Rectal smooth muscle tissue (tissue), 1 donor: ENCODE measurements around the gene ECSCR.
A peak's percentile ranks its signal among the peaks of the same experiment; 100 is the strongest.
"Not testable (repeated sequence)": the region's sequence is repeated elsewhere in the genome, so short reads cannot be mapped to it uniquely, and the experiment has no call there.

Experiments
- H3K27ac ChIP-seq: one replicate; pipeline ENCODE4 v1.7.0; 2013; ENCODE audit warnings: low read depth, low read length, inconsistent platforms
- H3K27me3 ChIP-seq: one replicate; pipeline ENCODE4 v1.7.0; 2013; ENCODE audit warnings: low read length; ENCODE audit not compliant: control insufficient read depth, insufficient read depth
- H3K36me3 ChIP-seq: one replicate; pipeline ENCODE4 v1.7.0; 2013; ENCODE audit warnings: low read length; ENCODE audit not compliant: control insufficient read depth, insufficient read depth
- H3K4me1 ChIP-seq: one replicate; pipeline ENCODE4 v1.7.0; 2013; ENCODE audit warnings: low read length; ENCODE audit not compliant: control insufficient read depth, insufficient read depth
- H3K4me3 ChIP-seq: one replicate; pipeline ENCODE4 v1.7.0; 2013; ENCODE audit warnings: low read length
- H3K9ac ChIP-seq: one replicate; pipeline ENCODE4 v1.7.0; 2013; ENCODE audit warnings: low read length

The ECSCR gene

DNA sequence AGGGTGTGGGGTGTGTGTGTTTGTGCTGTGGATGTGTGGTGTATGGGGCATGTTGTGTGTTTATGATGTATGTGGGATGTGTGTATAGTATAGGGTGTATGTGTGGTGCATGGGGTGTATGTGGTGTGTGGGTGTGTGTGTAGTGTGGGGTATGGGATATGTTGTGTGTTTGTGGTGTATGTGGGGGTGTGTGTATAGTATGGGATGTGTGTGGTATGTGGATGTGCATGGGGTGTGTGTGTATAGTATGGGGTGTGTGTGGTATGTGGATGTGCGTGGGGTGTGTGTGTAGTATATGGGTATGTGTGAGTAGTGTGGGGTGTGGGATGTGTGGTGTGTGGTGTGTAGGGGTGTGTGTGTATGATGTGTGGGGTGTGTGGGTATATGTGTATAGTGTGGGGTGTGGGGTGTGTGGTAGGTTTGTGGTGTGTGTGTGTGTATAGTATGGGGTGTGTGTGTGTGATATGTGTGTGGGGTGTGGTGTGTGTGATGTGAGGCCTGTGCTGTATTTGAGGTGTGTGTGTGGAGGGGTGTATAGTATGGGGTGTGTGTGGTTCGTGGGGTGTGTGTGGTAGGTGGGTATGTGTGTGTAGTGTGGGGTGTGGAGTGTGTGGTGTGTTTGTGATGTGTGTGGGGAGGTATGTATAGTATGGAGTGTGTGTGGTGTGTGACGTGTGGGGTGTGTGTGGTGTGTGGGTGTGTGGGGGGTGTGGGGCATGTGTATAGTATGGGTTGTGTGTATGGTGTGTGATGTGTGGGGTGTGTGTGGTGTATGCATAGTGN is 10.5 kb downstream of the ECSCR start:
- Histone ChIP-seq H3K27me3 (no peaks in the 10 kb centered on the region), H3K36me3 (no peaks in the 10 kb centered on the region), H3K27ac (no peak overlapping the region), H3K4me1 (no peaks in the 10 kb centered on the region), H3K9ac (no peak overlapping the region), H3K4me3 (no peak overlapping the region)

- Histone ChIP-seq H3K4me3 (no peak overlapping the region), H3K27me3 (no peaks in the 10 kb centered on the region), H3K27ac (no peak overlapping the region), H3K9ac (no peak overlapping the region), H3K4me1 (no peaks in the 10 kb centered on the region), H3K36me3 (no peaks in the 10 kb centered on the region)
These were observed 11.4 kb downstream of the ECSCR start for GRCh38 chr5:139451176-139451575.

GRCh38 chr5:139446956-139447779 is 15.4 kb downstream of the ECSCR start:
- Histone ChIP-seq H3K4me3 (no peak overlapping the region), H3K4me1 (no peaks in the 10 kb centered on the region), H3K27me3 (no peaks in the 10 kb centered on the region), H3K27ac (no peak overlapping the region), H3K36me3 (no peaks in the 10 kb centered on the region), H3K9ac (no peak overlapping the region)

DNA sequence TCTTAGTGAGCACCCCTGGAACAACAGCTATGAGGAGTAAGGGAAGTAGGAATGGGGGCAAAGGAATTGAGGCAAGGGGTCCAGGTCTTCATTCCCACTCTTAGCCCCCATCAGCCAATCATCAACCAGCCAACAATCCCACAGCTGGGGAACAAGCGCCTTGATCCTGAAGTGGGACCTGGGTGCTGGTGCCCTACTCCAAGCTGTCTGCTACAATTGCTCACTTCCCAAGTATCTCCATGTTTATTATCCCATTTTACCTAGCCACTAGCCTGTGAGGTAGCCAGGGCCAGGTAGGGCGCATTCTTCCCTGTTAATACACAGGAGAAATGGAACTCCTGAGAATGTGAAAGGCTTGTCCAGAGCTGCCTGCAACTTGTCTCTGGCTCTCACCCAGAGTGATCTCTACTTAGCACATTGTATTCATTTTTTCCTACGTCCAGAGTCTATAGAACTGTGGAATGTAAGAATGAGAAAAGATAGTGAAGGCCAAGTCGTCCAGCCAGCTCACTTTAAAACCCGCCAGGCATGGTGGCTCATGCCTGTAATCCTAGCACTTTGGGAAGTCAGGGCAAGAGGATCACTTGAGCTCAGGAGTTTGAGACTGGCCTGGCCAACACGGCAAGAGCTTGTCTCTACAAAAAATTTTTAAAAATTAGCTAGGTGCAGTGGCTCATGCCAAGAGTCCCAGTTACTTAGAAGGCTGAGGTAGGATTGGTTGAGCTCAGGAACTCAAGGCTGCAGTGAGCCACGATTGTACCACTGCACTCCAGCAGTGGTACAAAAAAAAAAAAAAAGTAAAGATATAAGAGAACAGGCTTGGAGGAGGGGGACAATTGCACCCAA is 17.0 kb downstream of the ECSCR start:
- Histone ChIP-seq H3K27me3 (no peaks in the 10 kb centered on the region), H3K4me3 (no peak overlapping the region), H3K4me1 (no peaks in the 10 kb centered on the region), H3K27ac (no peak overlapping the region), H3K36me3 (no peaks in the 10 kb centered on the region), H3K9ac (no peak overlapping the region)

DNA sequence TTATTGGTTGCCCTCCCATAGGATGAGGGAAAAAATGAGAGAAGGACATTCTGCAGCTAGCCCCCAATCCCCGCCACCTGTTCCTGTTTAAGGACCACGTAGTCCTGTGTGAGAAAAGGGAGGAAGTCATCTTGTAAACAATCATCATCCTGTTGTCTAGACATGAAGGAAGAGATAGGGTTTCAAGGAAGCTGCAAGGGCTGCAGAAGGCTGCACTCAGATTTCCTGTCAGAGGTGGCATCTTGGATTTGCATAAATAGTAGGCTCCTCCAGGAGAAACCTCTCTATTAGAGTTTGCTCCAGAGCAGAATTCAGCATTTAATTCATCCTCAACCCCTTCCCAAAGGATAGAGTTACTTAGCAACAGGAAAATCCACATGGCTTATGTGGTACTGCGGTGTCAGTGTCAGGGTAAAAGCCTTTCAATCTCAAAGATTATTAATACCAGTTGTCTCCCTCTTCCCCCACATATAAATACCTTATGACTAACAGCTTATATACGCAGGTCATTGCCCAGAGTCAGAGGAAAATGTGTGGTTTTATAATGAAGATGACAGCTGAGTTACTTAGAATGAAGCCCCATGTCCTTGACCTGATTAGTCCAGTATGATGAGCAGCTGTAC is 18.6 kb downstream of the ECSCR start:
- no peaks in the 10 kb centered on the region for H3K36me3 ChIP-seq
- no peak overlapping the region for H3K4me3 ChIP-seq
- peaks cover 4% of the 10 kb centered on the region for H3K4me1 ChIP-seq
- no peak overlapping the region for H3K27ac ChIP-seq
- H3K9ac ChIP-seq, result no peak overlapping the region
- no peaks in the 10 kb centered on the region for H3K27me3 ChIP-seq

DNA sequence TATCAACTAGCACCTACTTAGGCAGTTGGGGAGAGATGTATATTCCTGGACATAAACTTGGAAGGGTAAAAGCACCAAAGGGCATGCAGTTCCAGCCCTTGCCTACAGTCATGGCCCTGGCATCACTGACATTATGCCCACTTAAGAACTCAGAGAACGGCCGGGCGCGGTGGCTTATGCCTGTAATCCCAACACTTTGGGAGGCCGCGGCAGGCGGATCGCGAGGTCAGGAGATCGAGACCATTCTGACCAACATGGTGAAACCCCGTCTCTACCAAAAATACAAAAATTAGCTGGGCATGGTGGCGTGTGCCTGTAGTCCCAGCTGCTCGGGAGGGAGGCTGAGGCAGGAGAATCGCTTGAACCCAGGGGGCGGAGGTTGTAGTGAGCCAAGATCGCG is 22.1 kb downstream of the ECSCR start:
- H3K27me3 ChIP-seq, H3K27ac ChIP-seq, H3K4me1 ChIP-seq, H3K36me3 ChIP-seq, H3K4me3 ChIP-seq, H3K9ac ChIP-seq: not testable (repeated sequence)

GRCh38 chr5:139439013-139439903 is 23.3 kb downstream of the ECSCR start, which contains the start of gene DNAJC18:
TSS of gene DNAJC18 (minus strand) at chr5:139439525. CDS start at chr5:139439445, 80 bp downstream.
- Histone ChIP-seq H3K27me3 (no peaks in the 10 kb centered on the region), H3K4me3 (peak within 1 kb of the TSS; percentile 74), H3K4me1 (peaks cover 4% of the 10 kb centered on the region), H3K27ac (peak within 1 kb of the TSS; percentile 86), H3K36me3 (no peaks in the 10 kb centered on the region), H3K9ac (peak within 1 kb of the TSS; percentile 87)

GRCh38 chr5:139438707-139439012 is 23.9 kb downstream of the ECSCR start:
- Histone ChIP-seq H3K4me1 (peaks cover 4% of the 10 kb centered on the region), H3K4me3 (peak overlapping the region; percentile 74), H3K27me3 (no peaks in the 10 kb centered on the region), H3K27ac (no peak overlapping the region), H3K36me3 (no peaks in the 10 kb centered on the region), H3K9ac (no peak overlapping the region)

DNA sequence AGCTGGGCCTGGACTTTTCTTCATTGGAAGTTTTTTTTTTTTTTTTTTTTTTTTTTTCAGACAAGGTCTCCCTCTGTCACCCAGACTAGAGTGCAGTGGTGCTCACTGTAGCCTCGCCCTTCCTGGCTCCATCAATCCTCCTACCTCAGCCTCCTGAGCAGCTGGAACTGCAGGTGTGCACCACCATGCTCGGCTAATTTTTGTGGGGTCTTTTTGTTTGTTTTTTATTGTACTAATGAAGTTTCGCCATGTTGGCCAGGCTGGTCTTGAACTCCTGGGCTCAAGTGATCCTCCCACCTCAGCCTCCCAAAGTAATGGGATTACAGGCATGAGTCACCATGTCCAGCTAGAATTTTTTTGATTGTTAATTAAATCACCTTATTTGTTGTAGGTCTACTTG is 26.9 kb downstream of the ECSCR start:
- H3K27ac ChIP-seq, result no peak overlapping the region

GRCh38 chr5:139431706-139432105 is 30.8 kb downstream of the ECSCR start:
- H3K9ac ChIP-seq, result no peak overlapping the region
- H3K27ac ChIP-seq, result no peak overlapping the region
- no peaks in the 10 kb centered on the region for H3K36me3 ChIP-seq
- H3K27me3 ChIP-seq, result no peaks in the 10 kb centered on the region
- H3K4me3 ChIP-seq, result no peak overlapping the region
- H3K4me1 ChIP-seq, result no peaks in the 10 kb centered on the region

More for the DNA sequence above, 26.9 kb downstream of the ECSCR start:
- Histone ChIP-seq H3K4me3 (no peak overlapping the region), H3K36me3 (no peaks in the 10 kb centered on the region), H3K4me1 (peaks cover 4% of the 10 kb centered on the region), H3K9ac (no peak overlapping the region), H3K27me3 (no peaks in the 10 kb centered on the region)

DNA sequence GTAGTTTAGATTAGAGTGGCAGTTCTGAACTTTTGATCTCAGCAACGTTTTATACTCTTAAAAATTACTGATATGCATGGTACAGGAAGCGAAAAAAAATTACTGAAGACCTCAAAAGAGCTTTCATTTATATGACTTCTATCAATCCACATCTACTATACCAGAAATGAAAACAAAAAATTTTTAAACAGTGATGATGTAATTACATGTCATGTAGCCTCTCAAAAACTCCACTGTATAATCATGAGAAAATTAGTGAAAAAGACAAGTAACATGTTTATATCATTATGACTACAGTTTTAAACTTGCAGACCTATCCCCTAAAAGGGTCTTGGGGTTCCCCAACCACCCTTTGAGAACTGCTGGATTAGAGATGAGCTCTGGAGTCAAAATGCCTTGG is 32.5 kb downstream of the ECSCR start:
- no peaks in the 10 kb centered on the region for H3K4me1 ChIP-seq
- no peak overlapping the region for H3K9ac ChIP-seq
- no peaks in the 10 kb centered on the region for H3K36me3 ChIP-seq
- H3K4me3 ChIP-seq, result no peak overlapping the region
- no peaks in the 10 kb centered on the region for H3K27me3 ChIP-seq
- no peak overlapping the region for H3K27ac ChIP-seq
